ENCODE data around the gene GPR119.

- TF ChIP-seq YY1 (IDR thresholded peaks at IDR 0.05; ENCODE audit: insufficient read depth, insufficient read length) (no peak), ZNF274 (IDR thresholded peaks at IDR 0.05; ENCODE audit: low read depth, low read length) (no peak)
Measured at GRCh38 chrX:130378024-130378669, 7.3 kb downstream of the GPR119 start.
